ENCODE results near the gene PKP3. TPM values are rescaled to one million over a fixed set of nuclear protein-coding genes. Genes with fewer than 3 reads are reported as not detected.
A peak's percentile ranks its signal among the peaks of the same experiment; 100 is the strongest.

PKP3 gene
- polyA plus RNA-seq, 1 donor (not counting 4 experiments of a cell fraction or from before 2014, with no cell fraction given): 125 TPM

DNA sequence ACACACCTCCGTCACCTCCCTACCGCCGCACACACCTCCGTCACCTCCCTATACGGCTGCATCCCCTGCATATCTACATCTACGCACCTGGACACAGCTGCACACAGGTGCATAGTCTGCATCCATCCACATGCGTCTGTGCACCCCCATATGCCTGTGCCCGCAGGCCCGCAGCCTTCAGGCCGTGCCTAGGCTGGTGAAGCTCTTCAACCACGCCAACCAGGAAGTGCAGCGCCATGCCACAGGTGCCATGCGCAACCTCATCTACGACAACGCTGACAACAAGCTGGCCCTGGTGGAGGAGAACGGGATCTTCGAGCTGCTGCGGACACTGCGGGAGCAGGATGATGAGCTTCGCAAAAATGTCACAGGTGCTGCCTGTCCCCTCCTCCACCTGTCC lies 4.8 kb downstream of the PKP3 start:
- Histone ChIP-seq H3K9ac (ENCODE audit: control insufficient read depth, extremely low read depth, insufficient read depth, low read length) (no peak overlapping the region), H3K4me3 (ENCODE audit: control insufficient read depth in 2 of 3, extremely low read depth in 1 of 3, insufficient read depth in 2 of 3, low read depth in 1 of 3, low read length in 3 of 3) (no peak overlapping the region), H3K27me3 (ENCODE audit: control insufficient read depth, extremely low read depth, insufficient read depth, low read length) (no peaks in the 10 kb centered on the region), H3K9me1 (ENCODE audit: control insufficient read depth, extremely low read depth, insufficient read depth, low read length) (no peaks in the 10 kb centered on the region), H3K79me2 (ENCODE audit: control insufficient read depth, insufficient read depth, low read length) (peaks cover 54% of the 10 kb centered on the region), H3K9me3 (ENCODE audit: control insufficient read depth, low read depth, low read length) (no peaks in the 10 kb centered on the region), H3K4me1 (ENCODE audit: control insufficient read depth, extremely low read depth, insufficient read depth, low read length) (peaks cover 11% of the 10 kb centered on the region), H3K27ac (ENCODE audit: control insufficient read depth, insufficient read depth, low read length) (no peak overlapping the region), H2AFZ (ENCODE audit: control insufficient read depth, low read length) (no peak overlapping the region), H3K36me3 (ENCODE audit: control insufficient read depth in 2 of 2, extremely low read depth in 1 of 2, insufficient read depth in 2 of 2, low read length in 2 of 2) (peaks cover 10 to 33% of the 10 kb centered on the region in 2 experiments), H4K20me1 (ENCODE audit: control insufficient read depth, extremely low read depth, insufficient read depth, low read length) (peaks cover 13% of the 10 kb centered on the region), H3K4me2 (ENCODE audit: control insufficient read depth, extremely low read depth, insufficient read depth, low read depth, low read length) (no peak overlapping the region)
- TF ChIP-seq CTCF (optimal IDR thresholded peaks at IDR 0.05 in 1 of 3, IDR thresholded peaks at IDR 0.05 in 1 of 3, conservative IDR thresholded peaks at IDR 0.05 in 1 of 3; ENCODE audit: extremely low read depth in 1 of 3, insufficient read depth in 2 of 3, low read length in 3 of 3) (peak in 2 of 3 experiments; percentile 8 to 17), EZH2 (IDR thresholded peaks at IDR 0.05; ENCODE audit: low read length) (no peak)
- FAIRE-seq (no peak), DNase-seq (ENCODE audit: low read depth, low spot score) (no peak)
- dilution Hi-C loops (cut with MboI; ENCODE audit: extremely low pct_ligation_motif_present, low sequenced_read_pairs): no loop called here

DNA sequence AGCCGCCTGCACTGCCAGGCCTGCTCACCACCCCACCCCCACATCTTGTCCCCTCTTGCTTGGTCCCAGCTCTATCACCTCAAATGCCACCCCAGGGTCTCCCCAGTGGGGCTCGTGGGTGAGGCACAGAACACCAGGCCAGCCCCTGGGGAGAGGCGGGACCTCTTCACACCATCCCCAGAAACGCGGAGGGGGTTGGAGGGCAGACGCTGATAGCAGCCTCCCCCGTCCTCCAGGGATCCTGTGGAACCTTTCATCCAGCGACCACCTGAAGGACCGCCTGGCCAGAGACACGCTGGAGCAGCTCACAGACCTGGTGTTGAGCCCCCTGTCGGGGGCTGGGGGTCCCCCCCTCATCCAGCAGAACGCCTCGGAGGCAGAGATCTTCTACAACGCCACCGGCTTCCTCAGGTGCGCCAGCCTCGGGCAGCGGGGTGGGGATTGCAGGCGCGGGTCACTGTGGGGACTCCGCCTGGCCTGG lies 5.8 kb downstream of the PKP3 start:
- Histone ChIP-seq H3K27me3 (ENCODE audit: control insufficient read depth, extremely low read depth, insufficient read depth, low read length) (no peaks in the 10 kb centered on the region), H3K9ac (ENCODE audit: control insufficient read depth, extremely low read depth, insufficient read depth, low read length) (no peak overlapping the region), H3K36me3 (ENCODE audit: control insufficient read depth in 2 of 2, extremely low read depth in 1 of 2, insufficient read depth in 2 of 2, low read length in 2 of 2) (peaks cover 19 to 42% of the 10 kb centered on the region in 2 experiments), H3K4me2 (ENCODE audit: control insufficient read depth, extremely low read depth, insufficient read depth, low read depth, low read length) (no peak overlapping the region), H3K9me3 (ENCODE audit: control insufficient read depth, low read depth, low read length) (no peaks in the 10 kb centered on the region), H3K79me2 (ENCODE audit: control insufficient read depth, insufficient read depth, low read length) (peaks cover 48% of the 10 kb centered on the region), H3K4me3 (ENCODE audit: control insufficient read depth in 2 of 3, extremely low read depth in 1 of 3, insufficient read depth in 2 of 3, low read depth in 1 of 3, low read length in 3 of 3) (no peak overlapping the region), H2AFZ (ENCODE audit: control insufficient read depth, low read length) (no peak overlapping the region), H3K4me1 (ENCODE audit: control insufficient read depth, extremely low read depth, insufficient read depth, low read length) (peaks cover 13% of the 10 kb centered on the region), H3K9me1 (ENCODE audit: control insufficient read depth, extremely low read depth, insufficient read depth, low read length) (no peaks in the 10 kb centered on the region), H4K20me1 (ENCODE audit: control insufficient read depth, extremely low read depth, insufficient read depth, low read length) (peaks cover 20% of the 10 kb centered on the region), H3K27ac (ENCODE audit: control insufficient read depth, insufficient read depth, low read length) (no peak overlapping the region)
- dilution Hi-C loops (cut with MboI; ENCODE audit: extremely low pct_ligation_motif_present, low sequenced_read_pairs): no loop called here
- no peak for FAIRE-seq
- no peak for TF ChIP-seq EZH2 (IDR thresholded peaks at IDR 0.05; ENCODE audit: low read length)
- no peak for TF ChIP-seq CTCF (optimal IDR thresholded peaks at IDR 0.05 in 1 of 3, IDR thresholded peaks at IDR 0.05 in 1 of 3, conservative IDR thresholded peaks at IDR 0.05 in 1 of 3; ENCODE audit: extremely low read depth in 1 of 3, insufficient read depth in 2 of 3, low read length in 3 of 3)
- no peak for DNase-seq (ENCODE audit: low read depth, low spot score)
